22Rv1 (cell line): ENCODE measurements around the gene FSD1.

Experiments
- CTCF ChIP-seq: fragments of 450-650 bp; IDR thresholded peaks from 2 replicates; pipeline ENCODE4 v1.5.1; 2017; ENCODE audit warnings: mild to moderate bottlenecking
- ZFX ChIP-seq: fragments of 450-650 bp; IDR thresholded peaks from 2 replicates; pipeline ENCODE4 v1.6.1; 2017; ENCODE audit warnings: antibody characterized with exemption, borderline replicate concordance

DNA sequence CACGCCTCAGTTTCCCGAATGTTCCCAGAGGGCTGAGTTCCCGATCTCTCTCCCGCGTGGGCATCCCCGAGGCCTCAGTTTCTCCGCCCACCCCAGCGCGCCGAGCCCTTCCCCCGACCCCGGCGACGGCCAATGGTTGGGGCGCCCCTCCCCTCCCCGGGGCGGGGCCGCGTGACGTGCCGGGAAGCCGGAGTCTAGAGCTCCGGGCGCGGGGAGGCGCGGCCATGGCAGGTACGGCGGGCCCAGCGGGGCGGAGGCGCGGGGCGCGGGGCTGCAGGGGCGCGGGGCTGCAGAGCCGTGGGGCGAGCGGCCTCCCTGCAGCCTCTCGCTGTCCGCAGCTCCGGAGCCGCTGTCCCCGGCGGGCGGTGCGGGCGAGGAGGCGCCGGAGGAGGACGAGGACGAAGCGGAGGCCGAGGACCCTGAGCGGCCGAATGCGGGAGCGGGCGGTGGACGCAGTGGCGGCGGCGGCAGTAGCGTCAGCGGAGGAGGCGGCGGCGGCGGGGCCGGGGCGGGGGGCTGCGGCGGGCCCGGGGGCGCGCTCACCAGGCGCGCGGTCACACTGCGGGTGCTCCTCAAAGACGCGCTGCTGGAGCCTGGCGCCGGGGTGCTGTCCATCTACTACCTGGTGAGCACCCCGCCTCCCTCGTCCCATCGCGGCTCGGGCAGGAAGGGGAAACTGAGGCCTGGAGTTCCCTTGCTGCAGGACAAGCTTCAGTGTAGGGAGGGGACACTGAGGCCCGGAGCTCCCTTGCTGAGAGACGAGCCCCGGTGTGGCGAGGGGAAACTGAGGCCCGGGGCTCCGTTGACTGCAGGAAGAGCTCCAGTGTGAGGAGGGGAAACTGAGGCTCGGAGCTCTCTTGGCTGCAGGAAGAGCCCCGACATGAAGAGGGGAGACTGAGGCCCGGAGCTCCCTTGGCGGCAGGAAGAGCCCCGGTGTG, 39.2 kb downstream of the FSD1 start, which contains the start of gene MPND:
- TF ChIP-seq CTCF (no peak), ZFX (no peak)
